ENCODE data around the gene PPP1R9A.

DNA sequence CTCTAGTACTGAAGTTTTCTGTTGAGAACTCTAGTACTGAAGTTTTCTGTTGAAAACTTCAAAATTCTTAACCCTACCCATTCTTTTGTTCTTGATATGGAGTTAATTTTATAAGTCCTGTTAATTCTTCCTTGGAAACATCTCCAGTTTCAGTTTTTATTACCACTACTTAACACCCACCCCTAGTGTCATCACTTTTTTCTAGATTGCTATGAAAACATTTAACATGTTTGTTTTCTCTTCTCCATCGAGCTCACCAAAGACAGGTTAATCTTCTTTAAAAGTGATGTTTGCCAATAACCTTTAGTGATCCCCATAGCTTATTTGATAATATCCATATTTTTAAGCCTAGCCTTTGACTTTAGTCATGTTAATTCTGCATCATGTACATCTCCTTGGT is 147.9 kb downstream of the PPP1R9A start:
- TF ChIP-seq EZH2phosphoT487 (IDR thresholded peaks at IDR 0.05; ENCODE audit: borderline replicate concordance, low read length) = no peak
- TF ChIP-seq, protein P1, sequence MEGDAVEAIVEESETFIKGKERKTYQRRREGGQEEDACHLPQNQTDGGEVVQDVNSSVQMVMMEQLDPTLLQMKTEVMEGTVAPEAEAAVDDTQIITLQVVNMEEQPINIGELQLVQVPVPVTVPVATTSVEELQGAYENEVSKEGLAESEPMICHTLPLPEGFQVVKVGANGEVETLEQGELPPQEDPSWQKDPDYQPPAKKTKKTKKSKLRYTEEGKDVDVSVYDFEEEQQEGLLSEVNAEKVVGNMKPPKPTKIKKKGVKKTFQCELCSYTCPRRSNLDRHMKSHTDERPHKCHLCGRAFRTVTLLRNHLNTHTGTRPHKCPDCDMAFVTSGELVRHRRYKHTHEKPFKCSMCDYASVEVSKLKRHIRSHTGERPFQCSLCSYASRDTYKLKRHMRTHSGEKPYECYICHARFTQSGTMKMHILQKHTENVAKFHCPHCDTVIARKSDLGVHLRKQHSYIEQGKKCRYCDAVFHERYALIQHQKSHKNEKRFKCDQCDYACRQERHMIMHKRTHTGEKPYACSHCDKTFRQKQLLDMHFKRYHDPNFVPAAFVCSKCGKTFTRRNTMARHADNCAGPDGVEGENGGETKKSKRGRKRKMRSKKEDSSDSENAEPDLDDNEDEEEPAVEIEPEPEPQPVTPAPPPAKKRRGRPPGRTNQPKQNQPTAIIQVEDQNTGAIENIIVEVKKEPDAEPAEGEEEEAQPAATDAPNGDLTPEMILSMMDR (IDR thresholded peaks at IDR 0.05; ENCODE audit: low read depth, low read length, poor library complexity, severe bottlenecking) = no peak

All from DOHH2 (cell line).